Caco-2 (cell line): Measurements from ENCODE around the gene GOLGA8H. TPM values are rescaled to one million over a fixed set of nuclear protein-coding genes. Genes with fewer than 3 reads are reported as not detected.
A peak's percentile ranks its signal among the peaks of the same experiment; 100 is the strongest.
"Not testable (repeated sequence)": the region's sequence is repeated elsewhere in the genome, so short reads cannot be mapped to it uniquely, and the experiment has no call there.

Source experiments
- BruUV-seq: library from RNA; stranded (reverse); fragments of 400-500 nt; replicated peaks from 2 replicates; lab custom pipeline; 2021; lab: Mats Ljungman, UMichigan
- CTCF ChIA-PET: fragments of 300-600 bp; sonication (Branson Sonifier 250); formaldehyde crosslinking; loops from one replicate; lab custom pipeline; 2022; ENCODE audit warnings: antibody characterized with exemption; lab: Charles Lee
- POLR2A ChIA-PET: fragments of 300-600 bp; sonication (Branson Sonifier 250); formaldehyde crosslinking; loops from one replicate; lab custom pipeline; 2022; ENCODE audit warnings: antibody characterized with exemption; lab: Charles Lee
- DNase-seq, 2 experiments: peaks; one replicate each; pipeline versions ENCODE4 v3.0.0 to v3.0.0-alpha.2; 2020 to 2022
- H3K27me3 ChIP-seq: replicated peaks from 2 replicates; pipeline ENCODE4 v1.6.0; 2011; ENCODE audit warnings: low read length; ENCODE audit not compliant: control insufficient read depth, insufficient read depth
- H3K36me3 ChIP-seq: 2 replicates; pipeline ENCODE4 v1.5.1; 2011; ENCODE audit warnings: low read length; ENCODE audit not compliant: control insufficient read depth, insufficient read depth
- H3K4me1 ChIP-seq: fragments of 250-450 bp; sonication (Bioruptor Pico); 2 replicates; pipeline ENCODE4 v1.5.1; 2020; ENCODE audit warnings: mild to moderate bottlenecking
- H3K4me3 ChIP-seq: 2 replicates; pipeline ENCODE4 v1.5.1; 2011; ENCODE audit warnings: low read depth, mild to moderate bottlenecking, control low read depth, low read length
- H3K9me3 ChIP-seq: fragments of 250-450 bp; sonication (Bioruptor Pico); 2 replicates; pipeline ENCODE4 v1.5.1; 2020; ENCODE audit warnings: mild to moderate bottlenecking, moderate library complexity
- H3K27ac Mint-ChIP-seq: one replicate; pipeline ENCODE4 v1.8.0; 2022; ENCODE audit warnings: mixed read lengths; ENCODE audit not compliant: unreplicated experiment
- H3K27me3 Mint-ChIP-seq: one replicate; pipeline ENCODE4 v1.8.0; 2022; ENCODE audit warnings: mixed read lengths; ENCODE audit not compliant: insufficient read depth, unreplicated experiment
- H3K36me3 Mint-ChIP-seq: one replicate; pipeline ENCODE4 v1.8.0; 2022; ENCODE audit warnings: mild to moderate bottlenecking, mixed read lengths; ENCODE audit not compliant: insufficient read depth, unreplicated experiment
- H3K4me1 Mint-ChIP-seq: one replicate; pipeline ENCODE4 v1.8.0; 2022; ENCODE audit warnings: low read depth, mixed read lengths; ENCODE audit not compliant: unreplicated experiment
- H3K4me3 Mint-ChIP-seq: one replicate; pipeline ENCODE4 v1.8.0; 2022; ENCODE audit warnings: mild to moderate bottlenecking, moderate library complexity, mixed read lengths; ENCODE audit not compliant: unreplicated experiment
- H3K9me3 Mint-ChIP-seq: one replicate; pipeline ENCODE4 v1.8.0; 2022; ENCODE audit warnings: mixed read lengths; ENCODE audit not compliant: unreplicated experiment
- CTCF ChIP-seq, 2 experiments: fragments of 200-600 bp in 1 of 2; IDR thresholded peaks; 1 replicate in 1 of 2; 2 replicates in 1 of 2; pipeline versions ENCODE4 v1.5.1 to v1.8.0; 2011 to 2022; ENCODE audit warnings: antibody characterized with exemption in 1 of 2, control low read depth in 1 of 2, inconsistent platforms in 1 of 2, low read depth in 1 of 2, low read length in 1 of 2, mild to moderate bottlenecking in 1 of 2, moderate library complexity in 1 of 2; ENCODE audit not compliant: insufficient read depth in 1 of 2, severe bottlenecking in 1 of 2, unreplicated experiment in 1 of 2
- intact Hi-C: fragments of 100-400 bp; cut with micrococcal nuclease; formaldehyde crosslinking; loops from one replicate; pipeline ENCODE4 v1.10.0; 2022; ENCODE audit not compliant: unreplicated experiment
- total RNA-seq: library from RNA; stranded (reverse); gene quantifications from 2 replicates; pipeline ENCODE4 v1.2.3, GENCODE V29; 2022

Gene GOLGA8H
- total RNA-seq, 1 experiment from 2014 or later = 0.16 TPM

GRCh38 chr15:30598953-30599352 is 4.9 kb upstream of the GOLGA8H start:
- H3K9me3 ChIP-seq, H3K4me1 ChIP-seq, POLR2A ChIA-PET, intact Hi-C loops, H3K27me3 Mint-ChIP-seq, H3K27ac Mint-ChIP-seq, BruUV-seq, H3K27me3 ChIP-seq, H3K9me3 Mint-ChIP-seq, H3K36me3 Mint-ChIP-seq, H3K36me3 ChIP-seq, H3K4me3 Mint-ChIP-seq, H3K4me1 Mint-ChIP-seq, H3K4me3 ChIP-seq, CTCF ChIA-PET: not testable (repeated sequence)
- TF ChIP-seq CTCF (IDR thresholded peaks at IDR 0.05; ENCODE audit: insufficient read depth in 1 of 2, low read depth in 1 of 2, low read length in 1 of 2, severe bottlenecking in 1 of 2, unreplicated experiment in 1 of 2) = peak in 1 of 2 experiments; percentile 29
- DNase-seq = peak in 1 of 2 experiments; percentile 2

DNA sequence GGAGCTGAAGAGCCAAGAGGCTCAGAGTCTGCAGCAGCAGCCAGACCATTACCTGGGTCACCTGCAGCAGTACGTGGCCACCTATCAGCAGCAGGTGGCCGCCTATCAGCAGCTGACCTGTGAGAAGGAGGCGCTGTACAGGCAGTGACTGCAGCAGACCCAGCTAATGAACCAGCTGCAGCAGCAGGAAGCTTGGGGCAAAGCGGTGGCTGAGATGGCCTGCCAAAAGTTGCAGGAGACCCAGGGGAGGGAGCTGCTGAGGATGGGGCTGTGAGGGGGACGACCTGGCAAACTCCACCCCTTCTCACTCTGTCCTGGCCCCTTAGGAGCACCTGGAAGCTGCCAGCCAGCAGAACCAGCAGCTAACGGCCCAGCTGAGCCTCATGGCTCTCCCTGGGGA is 8.4 kb downstream of the GOLGA8H start:
- CTCF ChIA-PET, H3K4me1 Mint-ChIP-seq, BruUV-seq, H3K4me3 Mint-ChIP-seq, H3K4me1 ChIP-seq, H3K36me3 Mint-ChIP-seq, POLR2A ChIA-PET, H3K9me3 ChIP-seq, H3K9me3 Mint-ChIP-seq, DNase-seq, H3K36me3 ChIP-seq, H3K27me3 Mint-ChIP-seq, H3K27ac Mint-ChIP-seq, H3K4me3 ChIP-seq, H3K27me3 ChIP-seq, intact Hi-C loops: not testable (repeated sequence)

DNA sequence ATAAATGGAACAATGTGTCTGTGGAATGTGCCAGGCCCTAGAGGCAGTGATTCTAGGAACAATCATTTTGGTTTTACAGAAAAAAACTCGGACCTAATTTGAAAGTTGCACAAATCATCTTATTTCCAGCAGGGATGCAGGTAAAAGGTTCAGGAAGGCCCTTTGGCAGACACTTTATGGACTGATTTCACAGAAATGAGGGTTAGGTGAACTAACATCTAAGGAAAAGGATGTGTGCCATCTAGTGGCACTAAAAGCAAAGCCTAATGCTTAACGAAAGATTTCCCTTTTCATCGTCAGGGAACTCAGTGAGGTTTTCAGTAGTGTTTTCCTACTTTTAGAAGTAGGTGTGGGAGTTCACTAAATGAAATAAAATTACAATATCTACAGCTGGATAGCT is 17.5 kb downstream of the GOLGA8H start:
- H3K9me3 Mint-ChIP-seq, H3K4me3 ChIP-seq, H3K4me3 Mint-ChIP-seq, H3K27me3 ChIP-seq, H3K36me3 Mint-ChIP-seq, CTCF ChIA-PET, H3K27me3 Mint-ChIP-seq, intact Hi-C loops, BruUV-seq, H3K4me1 Mint-ChIP-seq, H3K4me1 ChIP-seq, H3K27ac Mint-ChIP-seq, H3K9me3 ChIP-seq, POLR2A ChIA-PET, H3K36me3 ChIP-seq: not testable (repeated sequence)
- peak in 1 of 2 experiments; percentile 23 for TF ChIP-seq CTCF (IDR thresholded peaks at IDR 0.05; ENCODE audit: insufficient read depth in 1 of 2, low read depth in 1 of 2, low read length in 1 of 2, severe bottlenecking in 1 of 2, unreplicated experiment in 1 of 2)
- peak in 1 of 2 experiments; percentile 30 for DNase-seq
